ENCODE data around the gene SPATA13.

- TF ChIP-seq CTCF (conservative IDR thresholded peaks at IDR 0.05 in 1 of 2, IDR thresholded peaks at IDR 0.05 in 1 of 2; ENCODE audit: extremely low read depth in 1 of 2, insufficient read depth in 1 of 2, low read depth in 1 of 2, low read length in 2 of 2) = no peak
- no peak for TF ChIP-seq EZH2 (IDR thresholded peaks at IDR 0.05; ENCODE audit: borderline replicate concordance, low read length)
These were observed 20.3 kb downstream of the SPATA13 start for GRCh38 chr13:24180750-24181377.
